Spleen (tissue), 7 donors: Measurements from ENCODE around the gene TPX2.

Source experiments
- CTCF ChIP-seq, 11 experiments: fragments of 200-600 bp in 7 of 11; fragments of 450-650 bp in 4 of 11; sonication (generic) in 4 of 11; IDR thresholded peaks in 8 of 11; conservative IDR thresholded peaks in 3 of 11; 1 replicate in 7 of 11; 2 replicates in 4 of 11; pipeline versions ENCODE4 v1.4.0 to v1.8.0; 2016 to 2021; ENCODE audit warnings: antibody characterized with exemption in 11 of 11, inconsistent platforms in 4 of 11, mild to moderate bottlenecking in 1 of 11
- POLR2A ChIP-seq, 3 donors: fragments of 450-650 bp; IDR thresholded peaks; one replicate each; pipeline ENCODE4 v1.5.1; 2017; ENCODE audit warnings: antibody characterized with exemption in 3 of 3, mild to moderate bottlenecking in 1 of 3
- POLR2AphosphoS5 ChIP-seq, 3 donors: sonication (generic); formaldehyde crosslinking; IDR thresholded peaks; one replicate each; pipeline ENCODE4 v1.5.1; 2017; ENCODE audit warnings: antibody characterized with exemption in 3 of 3
- donor health status: DM: no; HTN: no; CAD: no; lungs with moderate emphysema.
- donor health status: DM: no; HTN: no; CAD: no.
- donor health status: DM: no; HTN: no; CAD: no.

DNA sequence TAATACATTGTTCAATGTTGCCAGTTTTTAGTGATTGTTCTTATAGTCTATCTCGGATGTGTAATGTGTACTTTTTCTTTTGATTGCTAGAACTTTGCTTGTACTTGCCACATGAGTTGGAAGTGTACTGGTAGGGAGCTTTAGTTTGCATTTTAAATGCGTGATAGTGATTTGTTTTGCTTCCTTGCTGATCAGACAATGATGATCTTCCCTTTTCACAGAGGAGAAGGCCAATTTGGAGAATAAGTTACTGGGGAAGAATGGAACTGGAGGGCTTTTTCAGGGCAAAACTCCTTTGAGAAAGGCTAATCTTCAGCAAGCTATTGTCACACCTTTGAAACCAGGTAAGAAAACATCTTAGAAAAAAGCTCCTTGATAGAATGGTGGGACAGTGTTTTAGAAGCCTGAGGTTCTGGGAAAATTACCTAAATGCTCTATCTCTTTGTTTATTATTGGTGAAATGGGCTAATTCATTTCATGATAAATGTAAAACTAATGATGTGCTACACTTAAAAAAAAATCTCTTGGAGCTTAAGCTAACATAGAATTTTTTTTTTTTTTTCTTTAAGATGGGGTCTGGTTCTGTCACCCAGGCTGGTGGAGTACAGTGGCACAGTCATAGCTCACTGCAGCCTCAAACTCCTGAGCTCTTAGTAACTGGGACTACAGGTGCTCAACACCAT is 20.9 kb downstream of the TPX2 start:
- TF ChIP-seq POLR2AphosphoS5 (IDR thresholded peaks at IDR 0.05) (no peak), CTCF (IDR thresholded peaks at IDR 0.05 in 8 of 11, conservative IDR thresholded peaks at IDR 0.05 in 3 of 11) (no peak), POLR2A (IDR thresholded peaks at IDR 0.05) (no peak)
